ENCODE results near the gene MYL7. TPM values are rescaled to one million over a fixed set of nuclear protein-coding genes. Genes with fewer than 3 reads are reported as not detected.

The MYL7 gene
- total RNA-seq, 1 experiment from 2014 or later = 5.7 TPM

- Histone ChIP-seq H2AFZ (ENCODE audit: low read length) (no peak overlapping the region), H3K4me1 (ENCODE audit: insufficient read depth, low read length) (no peaks in the 10 kb centered on the region), H3K27ac (ENCODE audit: insufficient read length, low read depth, low read length) (no peak overlapping the region), H2BK120ac (ENCODE audit: low read depth, low read length, poor library complexity, severe bottlenecking) (no peak overlapping the region), H4K91ac (ENCODE audit: insufficient read length, low read depth, low read length) (no peak overlapping the region), H2BK12ac (ENCODE audit: insufficient read length, low read depth, low read length) (no peak overlapping the region), H3K9me3 (ENCODE audit: control insufficient read depth, low read depth, low read length) (no peaks in the 10 kb centered on the region), H3K4me2 (ENCODE audit: insufficient read depth, insufficient read length, low read length) (no peak overlapping the region), H3K14ac (ENCODE audit: insufficient read depth, low read length) (no peak overlapping the region), H3K79me2 (ENCODE audit: insufficient read depth, low read length) (no peaks in the 10 kb centered on the region), H4K8ac (replicated peaks; ENCODE audit: insufficient read length, low read depth, low read length) (no peak overlapping the region), H3K9ac (ENCODE audit: extremely low read depth, insufficient read length, low read length) (no peak overlapping the region), H3T11ph (ENCODE audit: low read length) (no peak overlapping the region), H3K18ac (ENCODE audit: insufficient read length, low read depth, low read length) (no peak overlapping the region), H2BK15ac (ENCODE audit: low read depth, low read length) (no peak overlapping the region), H3K27me3 (ENCODE audit: insufficient read depth, low read length) (no peaks in the 10 kb centered on the region), H3K23me2 (ENCODE audit: insufficient read length, low read depth, low read length, poor library complexity, severe bottlenecking) (no peaks in the 10 kb centered on the region), H2AK5ac (ENCODE audit: insufficient read length, low read length) (no peak overlapping the region), H3K56ac (ENCODE audit: insufficient read length, low read depth, low read length) (no peak overlapping the region), H2BK20ac (ENCODE audit: low read depth, low read length, poor library complexity, severe bottlenecking) (no peak overlapping the region), H3K4ac (ENCODE audit: low read depth, low read length) (no peak overlapping the region), H3K79me1 (ENCODE audit: insufficient read depth, low read depth, low read length, poor library complexity, severe bottlenecking) (no peaks in the 10 kb centered on the region), H2BK5ac (ENCODE audit: insufficient read length, low read length) (no peak overlapping the region), H4K5ac (ENCODE audit: insufficient read length, low read depth, low read length) (no peak overlapping the region), H4K20me1 (ENCODE audit: control insufficient read depth, insufficient read depth, insufficient read length) (no peaks in the 10 kb centered on the region), H3K23ac (ENCODE audit: insufficient read length, low read depth, low read length) (no peak overlapping the region)
- Mint-ChIP-seq H3K27ac (no peak overlapping the region), H3K4me3 (no peak overlapping the region), H3K9me3 (no peaks in the 10 kb centered on the region), H3K36me3 (ENCODE audit: insufficient read depth in 1 of 3, low read depth in 3 of 3) (no peaks in the 10 kb centered on the region), H3K27me3 (ENCODE audit: low read depth) (peaks cover 8% of the 10 kb centered on the region), H3K4me1 (peaks cover 3 to 7% of the 10 kb centered on the region in 2 experiments; a peak in 2 of 4 replicates)
- WGBS (ENCODE audit: extremely low coverage, insufficient read length, low lambda C conversion rate) = no CpG with 5 or more reads among the region's 22 CpGs
- peak; percentile 29; the same call in 2 of the 3 replicates for TF ChIP-seq CTCF (conservative IDR thresholded peaks at IDR 0.05)
- DNase-seq = no peak
These were observed 12.1 kb upstream of the MYL7 start for GRCh38 chr7:44152971-44153947.

Measured in H9 (cell line).